ENCODE data around the gene MAFG. TPM values are rescaled to one million over a fixed set of nuclear protein-coding genes. Genes with fewer than 3 reads are reported as not detected.

The MAFG gene
- total and polyA plus RNA-seq, 2 of the 13 experiments (the other 11 are each of a cell fraction or from before 2014, with no cell fraction given): 14.5 to 20.0 TPM

DNA sequence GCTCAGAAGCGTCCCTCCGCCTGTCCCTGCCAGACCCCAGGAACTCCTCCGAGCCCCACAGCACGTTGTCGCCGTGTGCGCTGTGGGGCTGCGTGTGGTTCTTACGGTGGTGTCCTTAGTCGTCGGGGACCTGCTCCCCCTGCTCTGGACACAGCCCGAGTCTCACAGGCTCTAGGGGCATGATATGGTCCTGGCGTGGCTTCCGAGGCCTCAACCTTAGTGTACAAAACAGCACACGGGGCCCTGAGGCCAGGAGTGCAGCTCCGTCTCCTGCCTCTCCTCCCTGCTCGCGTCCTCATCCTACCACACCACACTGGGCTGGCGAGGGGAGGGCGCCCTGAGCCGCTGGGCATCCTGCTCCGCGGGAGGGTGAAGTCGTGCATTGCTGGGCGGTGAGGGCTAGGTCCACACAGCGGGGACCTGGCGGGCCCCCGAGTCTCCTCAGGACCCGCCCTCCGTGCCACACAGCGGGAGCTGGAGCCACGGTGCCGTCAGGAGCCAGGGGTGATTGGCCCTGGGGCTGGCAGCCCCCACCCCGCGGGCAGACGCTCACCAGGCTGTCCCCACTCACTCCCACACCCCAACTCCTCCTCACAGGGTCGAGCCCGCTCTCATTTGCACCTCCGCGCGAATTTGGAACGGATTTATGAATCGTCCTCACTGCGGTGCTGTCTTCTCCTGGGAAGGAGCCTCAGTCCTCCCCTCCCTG, 1.2 kb upstream of the MAFG start (continued):
- no peak for TF ChIP-seq ATF1 (CRISPR knock-in tag; IDR thresholded peaks at IDR 0.05)
- TF ChIP-seq ZNF251 (CRISPR knock-in tag; IDR thresholded peaks at IDR 0.05): no peak
- TF ChIP-seq LCORL (IDR thresholded peaks at IDR 0.05): no peak
- TF ChIP-seq LCORL (CRISPR knock-in tag; IDR thresholded peaks at IDR 0.05): 0 out of 2 replicates have a peak, but pooled peaks have one; percentile 31
- TF ChIP-seq, protein P1, sequence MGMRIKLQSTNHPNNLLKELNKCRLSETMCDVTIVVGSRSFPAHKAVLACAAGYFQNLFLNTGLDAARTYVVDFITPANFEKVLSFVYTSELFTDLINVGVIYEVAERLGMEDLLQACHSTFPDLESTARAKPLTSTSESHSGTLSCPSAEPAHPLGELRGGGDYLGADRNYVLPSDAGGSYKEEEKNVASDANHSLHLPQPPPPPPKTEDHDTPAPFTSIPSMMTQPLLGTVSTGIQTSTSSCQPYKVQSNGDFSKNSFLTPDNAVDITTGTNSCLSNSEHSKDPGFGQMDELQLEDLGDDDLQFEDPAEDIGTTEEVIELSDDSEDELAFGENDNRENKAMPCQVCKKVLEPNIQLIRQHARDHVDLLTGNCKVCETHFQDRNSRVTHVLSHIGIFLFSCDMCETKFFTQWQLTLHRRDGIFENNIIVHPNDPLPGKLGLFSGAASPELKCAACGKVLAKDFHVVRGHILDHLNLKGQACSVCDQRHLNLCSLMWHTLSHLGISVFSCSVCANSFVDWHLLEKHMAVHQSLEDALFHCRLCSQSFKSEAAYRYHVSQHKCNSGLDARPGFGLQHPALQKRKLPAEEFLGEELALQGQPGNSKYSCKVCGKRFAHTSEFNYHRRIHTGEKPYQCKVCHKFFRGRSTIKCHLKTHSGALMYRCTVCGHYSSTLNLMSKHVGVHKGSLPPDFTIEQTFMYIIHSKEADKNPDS (CRISPR knock-in tag; IDR thresholded peaks at IDR 0.05): peak; percentile 21; the same call in 1 of the 2 replicates
- no peak for TF ChIP-seq RORA (CRISPR knock-in tag; IDR thresholded peaks at IDR 0.05)
- TF ChIP-seq ZNF256 (CRISPR knock-in tag; conservative IDR thresholded peaks at IDR 0.05): no peak
- TF ChIP-seq RFX1 (IDR thresholded peaks at IDR 0.05): no peak
- TF ChIP-seq CHCHD3 (CRISPR knock-in tag; IDR thresholded peaks at IDR 0.05): 0 out of 2 replicates have a peak, but pooled peaks have one; percentile 2
- no peak for TF ChIP-seq BHLHE40 (IDR thresholded peaks at IDR 0.05; ENCODE audit: low read length)
- TF ChIP-seq WIZ (CRISPR knock-in tag; IDR thresholded peaks at IDR 0.05): no peak
- TF ChIP-seq, protein P2, sequence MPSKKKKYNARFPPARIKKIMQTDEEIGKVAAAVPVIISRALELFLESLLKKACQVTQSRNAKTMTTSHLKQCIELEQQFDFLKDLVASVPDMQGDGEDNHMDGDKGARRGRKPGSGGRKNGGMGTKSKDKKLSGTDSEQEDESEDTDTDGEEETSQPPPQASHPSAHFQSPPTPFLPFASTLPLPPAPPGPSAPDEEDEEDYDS (CRISPR knock-in tag; IDR thresholded peaks at IDR 0.05): no peak
- TF ChIP-seq ZNF292 (CRISPR knock-in tag; IDR thresholded peaks at IDR 0.05; ENCODE audit: borderline replicate concordance, low read depth): 0 out of 2 replicates have a peak, but pooled peaks have one; percentile 22
- TF ChIP-seq ZNF558 (CRISPR knock-in tag; IDR thresholded peaks at IDR 0.05; ENCODE audit: borderline replicate concordance): 0 out of 2 replicates have a peak, but pooled peaks have one; percentile 33
- TF ChIP-seq ZNF660 (CRISPR knock-in tag; IDR thresholded peaks at IDR 0.05; ENCODE audit: borderline replicate concordance, low read depth): no peak
- TF ChIP-seq ZFP37 (CRISPR knock-in tag; IDR thresholded peaks at IDR 0.05; ENCODE audit: borderline replicate concordance): no peak
- TF ChIP-seq ZNF337 (CRISPR knock-in tag; IDR thresholded peaks at IDR 0.05; ENCODE audit: borderline replicate concordance, low read depth): no peak
- peak; percentile 42; the same call in 1 of the 2 replicates for TF ChIP-seq ZNF138 (CRISPR knock-in tag; IDR thresholded peaks at IDR 0.05; ENCODE audit: low read depth)
- no peak for TF ChIP-seq SIX4 (CRISPR knock-in tag; IDR thresholded peaks at IDR 0.05)
- no peak for TF ChIP-seq TBX3 (IDR thresholded peaks at IDR 0.05; ENCODE audit: borderline replicate concordance)
- TF ChIP-seq RFXAP (CRISPR knock-in tag; IDR thresholded peaks at IDR 0.05; ENCODE audit: borderline replicate concordance): no peak
- TF ChIP-seq ZNF335 (CRISPR knock-in tag; IDR thresholded peaks at IDR 0.05): 0 out of 2 replicates have a peak, but pooled peaks have one; percentile 21
- TF ChIP-seq ZSCAN12 (CRISPR knock-in tag; IDR thresholded peaks at IDR 0.05): no peak
- TF ChIP-seq KDM2A (CRISPR knock-in tag; IDR thresholded peaks at IDR 0.05; ENCODE audit: borderline replicate concordance, low read depth): peak; percentile 50; the same call in 1 of the 2 replicates
- TF ChIP-seq MYC (CRISPR knock-in tag; IDR thresholded peaks at IDR 0.05; ENCODE audit: borderline replicate concordance): peak; percentile 13
- TF ChIP-seq, protein P3, sequence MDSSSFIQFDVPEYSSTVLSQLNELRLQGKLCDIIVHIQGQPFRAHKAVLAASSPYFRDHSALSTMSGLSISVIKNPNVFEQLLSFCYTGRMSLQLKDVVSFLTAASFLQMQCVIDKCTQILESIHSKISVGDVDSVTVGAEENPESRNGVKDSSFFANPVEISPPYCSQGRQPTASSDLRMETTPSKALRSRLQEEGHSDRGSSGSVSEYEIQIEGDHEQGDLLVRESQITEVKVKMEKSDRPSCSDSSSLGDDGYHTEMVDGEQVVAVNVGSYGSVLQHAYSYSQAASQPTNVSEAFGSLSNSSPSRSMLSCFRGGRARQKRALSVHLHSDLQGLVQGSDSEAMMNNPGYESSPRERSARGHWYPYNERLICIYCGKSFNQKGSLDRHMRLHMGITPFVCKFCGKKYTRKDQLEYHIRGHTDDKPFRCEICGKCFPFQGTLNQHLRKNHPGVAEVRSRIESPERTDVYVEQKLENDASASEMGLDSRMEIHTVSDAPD (CRISPR knock-in tag; IDR thresholded peaks at IDR 0.05): 0 out of 2 replicates have a peak, but pooled peaks have one; percentile 11
- TF ChIP-seq AKAP8 (CRISPR knock-in tag; IDR thresholded peaks at IDR 0.05): no peak
- TF ChIP-seq ZSCAN21 (CRISPR knock-in tag; IDR thresholded peaks at IDR 0.05; ENCODE audit: borderline replicate concordance): peak; percentile 76

All from HepG2 (cell line).